Measurements from ENCODE around the gene GRM4.

- TF ChIP-seq CTCF (conservative IDR thresholded peaks at IDR 0.05; ENCODE audit: low read depth, low read length) (no peak), EZH2 (IDR thresholded peaks at IDR 0.05; ENCODE audit: low read length, unreplicated experiment) (no peak)
Observed at GRCh38 chr6:34131326-34132290, 14.3 kb downstream of the GRM4 start.
